Trophoblast cell (in vitro differentiated cells and primary cell): Measurements from ENCODE around the gene GRAMD2A.

Source experiments
- DNase-seq, 2 donors: peaks; one replicate each; pipeline ENCODE4 v3.0.0-alpha.2; 2016
- H2AFZ ChIP-seq: 2 replicates; pipeline ENCODE4 v1.6.1; 2013; ENCODE audit warnings: low read length, moderate library complexity, mild to moderate bottlenecking; ENCODE audit not compliant: insufficient read depth, poor library complexity
- H2AK5ac ChIP-seq: 2 replicates; pipeline ENCODE4 v1.6.1; 2013; ENCODE audit warnings: mild to moderate bottlenecking, low read length
- H2BK120ac ChIP-seq: 2 replicates; pipeline ENCODE4 v1.6.1; 2013; ENCODE audit warnings: low read length, mild to moderate bottlenecking, moderate library complexity; ENCODE audit not compliant: insufficient read depth, poor library complexity
- H2BK12ac ChIP-seq: 2 replicates; pipeline ENCODE4 v1.6.1; 2013; ENCODE audit warnings: mild to moderate bottlenecking, low read length, moderate library complexity
- H2BK5ac ChIP-seq: 2 replicates; pipeline ENCODE4 v1.6.1; 2013; ENCODE audit warnings: low read length, low read depth, moderate library complexity, mild to moderate bottlenecking; ENCODE audit not compliant: poor library complexity
- H3K14ac ChIP-seq: 2 replicates; pipeline ENCODE4 v1.6.1; 2013; ENCODE audit warnings: mild to moderate bottlenecking, low read length
- H3K18ac ChIP-seq: 2 replicates; pipeline ENCODE4 v1.6.1; 2013; ENCODE audit warnings: mild to moderate bottlenecking, low read length
- H3K23ac ChIP-seq: 2 replicates; pipeline ENCODE4 v1.6.1; 2013; ENCODE audit warnings: low read length
- H3K27ac ChIP-seq: 2 replicates; pipeline ENCODE4 v1.5.1; 2013; ENCODE audit warnings: low read depth, mild to moderate bottlenecking, inconsistent platforms, low read length, moderate library complexity
- H3K27me3 ChIP-seq: 2 replicates; pipeline ENCODE4 v1.6.1; 2013; ENCODE audit warnings: inconsistent platforms, mild to moderate bottlenecking, low read length, moderate library complexity; ENCODE audit not compliant: insufficient read depth
- H3K36me3 ChIP-seq, 2 experiments: 1 replicate in 1 of 2; 2 replicates in 1 of 2; pipeline ENCODE4 v1.6.1; 2013; ENCODE audit warnings: low read length in 2 of 2, mild to moderate bottlenecking in 2 of 2, moderate library complexity in 1 of 2; ENCODE audit not compliant: insufficient read depth in 2 of 2, control insufficient read depth in 1 of 2
- H3K4ac ChIP-seq: 2 replicates; pipeline ENCODE4 v1.6.1; 2013; ENCODE audit warnings: low read depth, mild to moderate bottlenecking, low read length, moderate library complexity
- H3K4me1 ChIP-seq, 2 experiments: 1 replicate in 1 of 2; 2 replicates in 1 of 2; pipeline ENCODE4 v1.6.1; 2013; ENCODE audit warnings: low read length in 2 of 2, mild to moderate bottlenecking in 2 of 2, moderate library complexity in 1 of 2; ENCODE audit not compliant: insufficient read depth in 2 of 2, control insufficient read depth in 1 of 2
- H3K4me2 ChIP-seq: 2 replicates; pipeline ENCODE4 v1.6.1; 2013; ENCODE audit warnings: inconsistent platforms, mild to moderate bottlenecking, low read length, moderate library complexity
- H3K4me3 ChIP-seq: 2 replicates; pipeline ENCODE4 v1.5.1; 2013; ENCODE audit warnings: mild to moderate bottlenecking, low read depth, low read length, inconsistent platforms
- H3K79me1 ChIP-seq: one replicate; pipeline ENCODE4 v1.6.1; 2013; ENCODE audit warnings: low read length
- H3K79me2 ChIP-seq: 2 replicates; pipeline ENCODE4 v1.6.1; 2013; ENCODE audit warnings: low read length, mild to moderate bottlenecking; ENCODE audit not compliant: control insufficient read depth, insufficient read depth, poor library complexity
- H3K9ac ChIP-seq: 2 replicates; pipeline ENCODE4 v1.6.1; 2013; ENCODE audit warnings: mild to moderate bottlenecking, low read length
- H3K9me3 ChIP-seq: 2 replicates; pipeline ENCODE4 v1.6.1; 2013; ENCODE audit warnings: low read depth, mild to moderate bottlenecking, control low read depth, inconsistent platforms, low read length; ENCODE audit not compliant: insufficient read depth
- H4K12ac ChIP-seq: 2 replicates; pipeline ENCODE4 v1.6.1; 2013; ENCODE audit warnings: low read depth, mild to moderate bottlenecking, low read length, moderate library complexity
- H4K8ac ChIP-seq: 2 replicates; pipeline ENCODE4 v1.6.1; 2013; ENCODE audit warnings: low read depth, mild to moderate bottlenecking, low read length, moderate library complexity
- H4K91ac ChIP-seq: one replicate; pipeline ENCODE4 v1.6.1; 2013; ENCODE audit warnings: low read depth, mild to moderate bottlenecking, low read length, moderate library complexity
- WGBS: extraction: QIAGEN DNeasy Blood & Tissue Kit; methylation state at CpG from one replicate; pipeline ENCODE4 v1.1.7; 2013; ENCODE audit warnings: missing lambda C conversion rate; ENCODE audit not compliant: insufficient read length, insufficient coverage; ENCODE audit errors: extremely low coverage; 5-methylcytosine and 5-hydroxymethylcytosine counted together

Gene GRAMD2A

GRCh38 chr15:72223278-72223677 lies 25.7 kb upstream of the GRAMD2A start:
- Histone ChIP-seq H4K12ac (no peak overlapping the region), H3K14ac (no peak overlapping the region), H2BK120ac (no peak overlapping the region), H2BK12ac (no peak overlapping the region), H3K79me2 (peaks cover 20% of the 10 kb centered on the region), H2AFZ (no peak overlapping the region), H3K9me3 (no peaks in the 10 kb centered on the region), H3K36me3 (peaks cover 25 to 44% of the 10 kb centered on the region in 2 experiments), H2AK5ac (no peak overlapping the region), H3K4ac (peak overlapping the region; percentile 50), H3K79me1 (no peaks in the 10 kb centered on the region), H3K27ac (no peak overlapping the region), H3K4me2 (no peak overlapping the region), H3K18ac (no peak overlapping the region), H4K91ac (no peak overlapping the region), H3K4me3 (no peak overlapping the region), H2BK5ac (no peak overlapping the region), H3K4me1 (peaks cover 10 to 11% of the 10 kb centered on the region in 2 experiments), H3K23ac (no peak overlapping the region), H4K8ac (no peak overlapping the region), H3K9ac (no peak overlapping the region), H3K27me3 (no peaks in the 10 kb centered on the region)
- DNase-seq, result no peak
- WGBS, result no CpG with 5 or more reads among the region's 10 CpGs

DNA sequence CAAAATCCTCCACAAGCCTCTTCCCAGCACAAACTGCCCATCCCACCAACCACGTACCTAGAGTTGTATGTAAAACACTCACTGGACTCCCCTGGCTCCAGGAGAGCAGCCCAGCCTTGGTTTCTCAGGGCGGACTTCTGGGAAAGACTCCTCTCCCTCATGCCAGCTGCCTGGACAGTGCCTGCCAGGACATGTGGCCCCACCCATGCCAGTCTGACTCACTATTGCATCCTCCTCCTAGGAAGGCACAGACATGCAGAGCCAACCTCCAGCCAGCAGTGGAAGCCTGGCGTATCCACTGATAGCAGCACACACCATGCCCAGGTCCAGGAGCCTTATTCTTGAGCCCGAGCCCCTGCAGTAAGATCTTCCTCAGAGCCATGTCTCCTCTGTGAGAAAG lies 24.8 kb upstream of the GRAMD2A start:
- DNase-seq, result no peak
- peaks cover 20% of the 10 kb centered on the region for H3K79me2 ChIP-seq
- H3K23ac ChIP-seq, result no peak overlapping the region
- H2BK12ac ChIP-seq, result no peak overlapping the region
- no peak overlapping the region for H2BK5ac ChIP-seq
- H2AFZ ChIP-seq, result no peak overlapping the region
- H3K4me2 ChIP-seq, result no peak overlapping the region
- no CpG with 5 or more reads among the region's 4 CpGs for WGBS
- no peak overlapping the region for H4K8ac ChIP-seq
- no peak overlapping the region for H3K9ac ChIP-seq
- H3K79me1 ChIP-seq, result no peaks in the 10 kb centered on the region
- no peak overlapping the region for H4K12ac ChIP-seq
- no peaks in the 10 kb centered on the region for H3K27me3 ChIP-seq
- H3K4me1 ChIP-seq, result peaks cover 9 to 10% of the 10 kb centered on the region in 2 experiments
- no peak overlapping the region for H3K4me3 ChIP-seq
- no peak overlapping the region for H4K91ac ChIP-seq
- no peak overlapping the region for H2BK120ac ChIP-seq
- no peak overlapping the region for H3K27ac ChIP-seq
- no peaks in the 10 kb centered on the region for H3K9me3 ChIP-seq
- peak overlapping the region; percentile 87 for H3K4ac ChIP-seq
- no peak overlapping the region for H2AK5ac ChIP-seq
- H3K18ac ChIP-seq, result no peak overlapping the region
- no peak overlapping the region for H3K14ac ChIP-seq
- peaks cover 30 to 49% of the 10 kb centered on the region in 2 experiments for H3K36me3 ChIP-seq

GRCh38 chr15:72220687-72221086 lies 23.1 kb upstream of the GRAMD2A start:
- H3K23ac ChIP-seq, result no peak overlapping the region
- H3K4me3 ChIP-seq, result no peak overlapping the region
- H3K27ac ChIP-seq, result no peak overlapping the region
- no peak for DNase-seq
- no peak overlapping the region for H4K8ac ChIP-seq
- H3K9me3 ChIP-seq, result no peaks in the 10 kb centered on the region
- H2BK120ac ChIP-seq, result no peak overlapping the region
- H3K27me3 ChIP-seq, result no peaks in the 10 kb centered on the region
- peak overlapping the region; percentile 76 for H3K4ac ChIP-seq
- no peak overlapping the region for H2BK5ac ChIP-seq
- H2AFZ ChIP-seq, result no peak overlapping the region
- H3K9ac ChIP-seq, result no peak overlapping the region
- H3K14ac ChIP-seq, result no peak overlapping the region
- peaks cover 41 to 64% of the 10 kb centered on the region in 2 experiments for H3K36me3 ChIP-seq
- no peak overlapping the region for H3K18ac ChIP-seq
- WGBS, result no CpG with 5 or more reads among the region's 1 CpG
- no peaks in the 10 kb centered on the region for H3K79me1 ChIP-seq
- no peak overlapping the region for H2BK12ac ChIP-seq
- H4K12ac ChIP-seq, result no peak overlapping the region
- peaks cover 17% of the 10 kb centered on the region for H3K79me2 ChIP-seq
- H4K91ac ChIP-seq, result no peak overlapping the region
- peaks cover 3 to 5% of the 10 kb centered on the region in 2 experiments for H3K4me1 ChIP-seq
- no peak overlapping the region for H2AK5ac ChIP-seq
- H3K4me2 ChIP-seq, result no peak overlapping the region

DNA sequence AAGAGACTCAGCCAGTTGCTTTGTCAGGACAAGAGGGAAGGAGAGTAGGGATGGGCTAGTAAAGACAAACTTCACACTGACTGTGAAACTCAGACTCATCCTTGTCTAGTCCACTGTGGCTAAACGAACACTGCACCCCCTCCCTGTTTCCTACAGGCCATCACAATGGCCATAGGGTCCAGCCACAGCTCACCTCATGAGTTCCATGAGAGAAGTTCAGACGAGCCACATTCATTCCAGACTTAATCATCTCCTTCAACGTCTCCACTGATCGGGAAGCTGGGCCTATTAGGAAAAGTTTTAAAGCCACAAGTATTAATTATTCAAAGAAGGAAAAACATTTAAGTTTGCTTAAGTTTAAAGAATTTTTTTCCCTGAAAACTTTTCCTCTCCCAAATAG lies 19.6 kb upstream of the GRAMD2A start:
- Histone ChIP-seq H4K8ac (no peak overlapping the region), H3K27me3 (no peaks in the 10 kb centered on the region), H2AK5ac (no peak overlapping the region), H2AFZ (no peak overlapping the region), H3K79me1 (no peaks in the 10 kb centered on the region), H2BK5ac (no peak overlapping the region), H3K4ac (no peak overlapping the region), H3K79me2 (peaks cover 2% of the 10 kb centered on the region), H3K18ac (no peak overlapping the region), H3K4me2 (no peak overlapping the region), H2BK12ac (no peak overlapping the region), H4K12ac (no peak overlapping the region), H3K27ac (no peak overlapping the region), H3K14ac (no peak overlapping the region), H4K91ac (no peak overlapping the region), H3K4me1 (peaks cover 0 to 2% of the 10 kb centered on the region in 2 experiments), H2BK120ac (no peak overlapping the region), H3K23ac (no peak overlapping the region), H3K4me3 (no peak overlapping the region), H3K9ac (no peak overlapping the region), H3K9me3 (no peaks in the 10 kb centered on the region), H3K36me3 (peaks cover 45 to 64% of the 10 kb centered on the region in 2 experiments)
- no CpG with 5 or more reads among the region's 4 CpGs for WGBS
- DNase-seq, result no peak
